HCT116 (cell line): ENCODE measurements around the gene SLC50A1. TPM values are rescaled to one million over a fixed set of nuclear protein-coding genes. Genes with fewer than 3 reads are reported as not detected.

ENCODE experiments used
- ATAC-seq: fragments of 200-7000 bp; cut with Tn5 transposase; 2 replicates; pipeline ENCODE4 v1.9.1; 2020; ENCODE audit warnings: mild to moderate bottlenecking, moderate library complexity
- BruUV-seq: library from RNA; stranded (reverse); fragments of 400-500 nt; replicated peaks from 2 replicates; lab custom pipeline; 2021; lab: Mats Ljungman, UMichigan
- CTCF ChIA-PET: fragments of 300-600 bp; sonication (Branson Sonifier 250); formaldehyde crosslinking; loops from one replicate; lab custom pipeline; 2021; ENCODE audit warnings: antibody characterized with exemption; lab: Charles Lee
- POLR2A ChIA-PET: fragments of 300-600, 350-600 bp; sonication (Branson Sonifier 250); formaldehyde crosslinking; loops from one replicate; lab custom pipeline; 2021; ENCODE audit warnings: antibody characterized with exemption; lab: Charles Lee
- RAD21 ChIA-PET, 2 experiments: fragments of 300-600 bp; sonication (Branson Sonifier 250); formaldehyde crosslinking; loops; one replicate each; lab custom pipeline; 2023; ENCODE audit warnings: low total read pairs in 2 of 2; ENCODE audit not compliant: uncharacterized antibody in 2 of 2, unreplicated experiment in 2 of 2, low non-redundant PET in 1 of 2; lab: Charles Lee
- DNase-seq: peaks from one replicate; pipeline ENCODE4 v3.0.0-alpha.2; 2010; ENCODE audit warnings: low read depth, low spot score
- H2AFZ ChIP-seq: fragments of 200-600 bp; shearing (Covaris generic), sonication (generic); 2 replicates; pipeline ENCODE4 v1.6.1; 2017; ENCODE audit warnings: low read depth, mixed run types, mixed read lengths, antibody characterized with exemption, low read length; ENCODE audit not compliant: poor library complexity, severe bottlenecking
- H3K27ac ChIP-seq: 2 replicates; pipeline ENCODE4 v1.5.1; 2012; ENCODE audit warnings: low read depth, low read length
- H3K27me3 ChIP-seq: fragments of 200-600 bp; sonication (generic); 2 replicates; pipeline ENCODE4 v1.6.1; 2016; ENCODE audit warnings: mixed run types, low read length, mixed read lengths; ENCODE audit not compliant: insufficient read depth
- H3K36me3 ChIP-seq, 2 experiments: fragments of 200-500 bp in 1 of 2; fragments of 200-600 bp in 1 of 2; sonication (Bioruptor generic) in 1 of 2; sonication (generic) in 1 of 2; 2 replicates each; pipeline versions ENCODE4 v1.5.1 to v1.6.1; 2014 to 2016; ENCODE audit warnings: low read length in 2 of 2, inconsistent platforms in 1 of 2, mixed read lengths in 1 of 2, mixed run types in 1 of 2; ENCODE audit not compliant: insufficient read depth in 2 of 2, control insufficient read depth in 1 of 2
- H3K4me1 ChIP-seq, 2 experiments: fragments of 200-600 bp in 1 of 2; sonication (generic) in 1 of 2; 2 replicates each; pipeline versions ENCODE4 v1.5.1 to v1.6.1; 2012 to 2017; ENCODE audit warnings: low read length in 2 of 2, inconsistent platforms in 1 of 2, mild to moderate bottlenecking in 1 of 2, mixed read lengths in 1 of 2, mixed run types in 1 of 2, moderate library complexity in 1 of 2; ENCODE audit not compliant: insufficient read depth in 2 of 2, control insufficient read depth in 1 of 2
- H3K4me2 ChIP-seq: fragments of 200-600 bp; sonication (generic); 2 replicates; pipeline ENCODE4 v1.6.1; 2017; ENCODE audit warnings: mixed run types, low read length, mixed read lengths
- H3K4me3 ChIP-seq, 2 experiments: fragments of 200-600 bp in 1 of 2; sonication (generic) in 1 of 2; replicated peaks in 1 of 2; 2 replicates each; pipeline ENCODE4 v1.5.1; 2011 to 2016; ENCODE audit warnings: low read length in 2 of 2, control low read depth in 1 of 2, low read depth in 1 of 2, mild to moderate bottlenecking in 1 of 2, mixed read lengths in 1 of 2, mixed run types in 1 of 2
- H3K79me2 ChIP-seq: fragments of 200-600 bp; sonication (generic); 2 replicates; pipeline ENCODE4 v1.6.1; 2017; ENCODE audit warnings: mild to moderate bottlenecking, mixed run types, low read length, moderate library complexity, mixed read lengths; ENCODE audit not compliant: insufficient read depth
- H3K9ac ChIP-seq: fragments of 200-600 bp; sonication (generic); 2 replicates; pipeline ENCODE4 v1.6.1; 2016; ENCODE audit warnings: low read length, mixed read lengths
- H3K9me2 ChIP-seq: fragments of 200-600 bp; sonication (generic), shearing (Covaris generic); 2 replicates; pipeline ENCODE4 v1.6.1; 2017; ENCODE audit warnings: mixed run types, mild to moderate bottlenecking, moderate library complexity; ENCODE audit not compliant: insufficient read depth
- H3K9me3 ChIP-seq, 2 experiments: fragments of 200-500 bp in 1 of 2; fragments of 200-600 bp in 1 of 2; sonication (Bioruptor generic) in 1 of 2; sonication (generic) in 1 of 2; 2 replicates each; pipeline ENCODE4 v1.6.1; 2014 to 2017; ENCODE audit warnings: low read length in 2 of 2, mixed read lengths in 2 of 2, inconsistent platforms in 1 of 2, low read depth in 1 of 2, mild to moderate bottlenecking in 1 of 2, mixed run types in 1 of 2, moderate library complexity in 1 of 2; ENCODE audit not compliant: control insufficient read depth in 1 of 2, insufficient read depth in 1 of 2
- H4K20me1 ChIP-seq: fragments of 200-600 bp; sonication (generic), shearing (Covaris generic); 2 replicates; pipeline ENCODE4 v1.6.1; 2017; ENCODE audit warnings: mixed run types, mild to moderate bottlenecking, moderate library complexity; ENCODE audit not compliant: insufficient read depth
- CBX3 ChIP-seq: IDR thresholded peaks from 2 replicates; pipeline ENCODE4 v1.6.1; 2012; ENCODE audit warnings: low read depth
- CEBPB ChIP-seq: IDR thresholded peaks from 2 replicates; pipeline ENCODE4 v1.6.1; 2012; ENCODE audit warnings: low read depth
- CTCF ChIP-seq, 3 experiments: fragments of 200-600 bp in 1 of 3; sonication (generic) in 1 of 3; IDR thresholded peaks in 2 of 3; conservative IDR thresholded peaks in 1 of 3; 2 replicates each; pipeline ENCODE4 v1.5.1; 2012 to 2017; ENCODE audit warnings: low read depth in 2 of 3, low read length in 2 of 3, antibody characterized with exemption in 1 of 3, borderline replicate concordance in 1 of 3, control low read depth in 1 of 3, mild to moderate bottlenecking in 1 of 3, mixed read lengths in 1 of 3, mixed run types in 1 of 3, moderate library complexity in 1 of 3; ENCODE audit not compliant: insufficient read depth in 1 of 3
- EGR1 ChIP-seq: IDR thresholded peaks from 2 replicates; pipeline ENCODE4 v1.6.1; 2012; ENCODE audit warnings: low read depth
- EZH2 ChIP-seq: fragments of 200-600 bp; sonication (generic); IDR thresholded peaks from 2 replicates; pipeline ENCODE4 v1.6.1; 2017; ENCODE audit warnings: antibody characterized with exemption, mixed run types
- EZH2phosphoT487 ChIP-seq: fragments of 200-600 bp; IDR thresholded peaks from 2 replicates; pipeline ENCODE4 v1.6.1; 2018; ENCODE audit warnings: antibody characterized with exemption, borderline replicate concordance
- FOSL1 ChIP-seq: IDR thresholded peaks from 2 replicates; pipeline ENCODE4 v1.6.1; 2012; ENCODE audit warnings: low read depth
- JUND ChIP-seq: IDR thresholded peaks from 2 replicates; pipeline ENCODE4 v1.6.1; 2012
- POLR2A ChIP-seq: IDR thresholded peaks from 2 replicates; pipeline ENCODE4 v1.7.0; 2011; ENCODE audit warnings: borderline replicate concordance; ENCODE audit not compliant: insufficient read depth, insufficient read length; ENCODE audit errors: extremely low read depth
- RAD21 ChIP-seq: IDR thresholded peaks from 2 replicates; pipeline ENCODE4 v1.6.1; 2012; ENCODE audit warnings: low read depth, mild to moderate bottlenecking
- SP1 ChIP-seq: IDR thresholded peaks from 2 replicates; pipeline ENCODE4 v1.6.1; 2012; ENCODE audit warnings: low read depth
- SRF ChIP-seq: IDR thresholded peaks from 2 replicates; pipeline ENCODE4 v1.6.1; 2012; ENCODE audit warnings: low read depth
- TCF7L2 ChIP-seq: IDR thresholded peaks from 2 replicates; pipeline ENCODE4 v1.7.0; 2011; ENCODE audit warnings: borderline replicate concordance, inconsistent platforms; ENCODE audit not compliant: insufficient read depth, insufficient read length; ENCODE audit errors: extremely low read depth
- YY1 ChIP-seq: IDR thresholded peaks from 2 replicates; pipeline ENCODE4 v1.6.1; 2011; ENCODE audit warnings: low read length, low read depth, moderate library complexity, mild to moderate bottlenecking; ENCODE audit not compliant: insufficient replicate concordance; ENCODE audit errors: extremely low read depth
- ZFX ChIP-seq: fragments of 450-650 bp; IDR thresholded peaks from 2 replicates; pipeline ENCODE4 v1.6.1; 2017
- intact Hi-C: fragments of 100-400 bp; cut with micrococcal nuclease; formaldehyde crosslinking; loops from 2 replicates; pipeline ENCODE4 v1.10.0; 2022
- total RNA-seq: library from RNA; stranded (reverse); gene quantifications from one replicate; pipeline ENCODE4 v1.2.1, GENCODE V29; 2021; ENCODE audit not compliant: unreplicated experiment
- TF ChIP-seq, protein P1 (sequence below): IDR thresholded peaks from 2 replicates; pipeline ENCODE4 v1.6.1; 2012

SLC50A1 gene
- total RNA-seq, 1 experiment from 2014 or later = 49.9 TPM

- Histone ChIP-seq H3K4me3 (peak overlapping the region; percentile 96 to 98), H2AFZ (peak overlapping the region; percentile 90), H3K9ac (peak overlapping the region; percentile 94), H3K79me2 (peaks cover 40% of the 10 kb centered on the region), H3K36me3 (0 out of 4 replicates have a peak, but pooled peaks cover 0 to 2% of the 10 kb centered on the region in 2 experiments), H4K20me1 (no peaks in the 10 kb centered on the region), H3K9me2 (no peaks in the 10 kb centered on the region), H3K27me3 (no peaks in the 10 kb centered on the region), H3K4me2 (peak overlapping the region; percentile 86), H3K9me3 (no peaks in the 10 kb centered on the region), H3K4me1 (peaks cover 15 to 28% of the 10 kb centered on the region in 2 experiments), H3K27ac (peak overlapping the region; percentile 86)
- TF ChIP-seq CTCF (IDR thresholded peaks at IDR 0.05 in 2 of 3, conservative IDR thresholded peaks at IDR 0.05 in 1 of 3; ENCODE audit: borderline replicate concordance in 1 of 3, insufficient read depth in 1 of 3, low read depth in 2 of 3, low read length in 2 of 3) (no peak), EZH2phosphoT487 (no peak), SP1 (no peak)
- TF ChIP-seq, protein P1, sequence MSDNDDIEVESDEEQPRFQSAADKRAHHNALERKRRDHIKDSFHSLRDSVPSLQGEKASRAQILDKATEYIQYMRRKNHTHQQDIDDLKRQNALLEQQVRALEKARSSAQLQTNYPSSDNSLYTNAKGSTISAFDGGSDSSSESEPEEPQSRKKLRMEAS = no peak
- no peak for ATAC-seq
- POLR2A ChIA-PET = interaction anchor here (1.1 to 1.7 kb wide), 2 partner anchors 49 to 62 kb away, joined by 3 to 4 read pairs; partner anchors contain the start of gene EFNA3
- CTCF ChIA-PET = interaction anchor here (1.1 kb wide), 1 partner anchor 27 kb away, joined by 3 read pairs; no protein-coding TSS in a partner anchor
- intact Hi-C loops = no loop called here
- RAD21 ChIA-PET = interaction anchor here in 1 of 2 experiments (0.7 kb wide), 1 partner anchor 26 kb away, joined by 6 read pairs; no protein-coding TSS in a partner anchor
- no TSS peak for BruUV-seq
- DNase-seq = no peak
Measured at GRCh38 chr1:155140630-155140953, 4.9 kb downstream of the SLC50A1 start.

GRCh38 chr1:155141749-155142148, 6.1 kb downstream of the SLC50A1 start:
- Histone ChIP-seq H4K20me1 (no peaks in the 10 kb centered on the region), H3K79me2 (peaks cover 33% of the 10 kb centered on the region), H2AFZ (no peak overlapping the region), H3K27me3 (no peaks in the 10 kb centered on the region), H3K9me2 (no peaks in the 10 kb centered on the region), H3K4me3 (no peak overlapping the region), H3K4me1 (peaks cover 14 to 26% of the 10 kb centered on the region in 2 experiments), H3K27ac (no peak overlapping the region), H3K9me3 (no peaks in the 10 kb centered on the region), H3K36me3 (0 out of 4 replicates have a peak, but pooled peaks cover 0 to 2% of the 10 kb centered on the region in 2 experiments), H3K4me2 (no peak overlapping the region), H3K9ac (no peak overlapping the region)
- DNase-seq (no peak), ATAC-seq (no peak)
- POLR2A ChIA-PET = no interaction called here
- no TSS peak for BruUV-seq
- CTCF ChIA-PET = interaction anchor here (1.4 kb wide), 1 partner anchor 50 kb away, joined by 3 read pairs; no protein-coding TSS in a partner anchor
- RAD21 ChIA-PET = no interaction called here
- TF ChIP-seq SRF = no peak
- no peak for TF ChIP-seq RAD21
- TF ChIP-seq EGR1 = no peak
- no peak for TF ChIP-seq YY1
- no peak for TF ChIP-seq CBX3
- TF ChIP-seq TCF7L2 = no peak
- no peak for TF ChIP-seq EZH2phosphoT487
- TF ChIP-seq EZH2 = no peak
- no peak for TF ChIP-seq JUND
- TF ChIP-seq ZFX = no peak
- no peak for TF ChIP-seq CEBPB
- no peak for TF ChIP-seq POLR2A
- no peak for TF ChIP-seq FOSL1
- intact Hi-C loops = no loop called here
